Fibroblast of skin of left biceps (primary cell): Measurements from ENCODE around the gene CEP290.

Source experiments
- DNase-seq, 2 experiments: peaks; one replicate each; pipeline ENCODE4 v3.0.0-alpha.2; 2013; ENCODE audit warnings: low read depth in 2 of 2

Gene CEP290

DNA sequence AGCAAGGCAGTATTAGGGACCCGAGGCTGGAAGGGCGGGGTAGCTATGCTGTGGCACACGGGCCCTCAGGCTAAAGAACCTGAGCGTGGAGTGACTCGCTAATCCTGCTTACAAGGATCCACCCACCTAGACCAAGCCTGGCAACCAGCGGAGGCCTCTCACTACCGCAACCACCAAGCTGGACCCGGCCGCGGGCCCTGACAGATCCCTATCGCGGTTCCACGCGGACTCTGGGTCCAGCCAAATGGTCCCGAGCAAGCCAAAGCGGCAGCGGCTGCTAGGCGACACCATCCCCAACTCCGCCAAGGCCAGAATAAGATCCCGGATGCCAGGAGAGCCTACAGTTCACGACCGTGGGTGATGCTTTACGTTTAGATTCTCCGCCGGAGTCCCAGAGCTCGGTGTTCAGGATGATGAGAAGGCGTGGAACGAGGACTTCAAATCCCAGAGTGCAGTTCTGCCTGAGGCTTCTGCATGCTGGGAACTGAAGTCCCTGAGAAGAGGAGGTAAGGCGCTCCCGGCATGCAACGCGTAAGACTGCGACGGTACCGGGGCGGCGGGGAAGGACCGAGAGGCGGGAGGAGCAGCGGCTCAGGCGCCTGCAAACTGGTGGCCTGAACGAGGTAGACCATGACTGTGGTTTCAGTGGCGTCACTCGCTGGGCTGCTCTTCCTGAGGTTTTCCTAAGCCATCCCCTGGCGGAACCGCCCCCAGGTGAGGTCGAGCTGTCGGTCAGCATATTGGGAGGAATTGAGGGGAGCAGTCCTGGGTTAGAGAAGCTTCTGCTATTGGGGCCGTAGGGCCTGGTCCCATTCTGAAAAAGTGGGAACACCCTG lies at the start of gene CEP290, which contains the start of gene TMTC3:
CEP290 (minus strand) TSS at position 315 of the 836 bp plus-strand sequence. CDS start 781 bp downstream, outside the sequence.
TMTC3 (plus strand) TSS at position 534 of the 836 bp plus-strand sequence. CDS start 6,009 bp downstream, outside the sequence.
- peak; percentile 98 for DNase-seq

GRCh38 chr12:88188180-88188579 lies 46.3 kb upstream of the CEP290 start:
- DNase-seq = no peak

DNA sequence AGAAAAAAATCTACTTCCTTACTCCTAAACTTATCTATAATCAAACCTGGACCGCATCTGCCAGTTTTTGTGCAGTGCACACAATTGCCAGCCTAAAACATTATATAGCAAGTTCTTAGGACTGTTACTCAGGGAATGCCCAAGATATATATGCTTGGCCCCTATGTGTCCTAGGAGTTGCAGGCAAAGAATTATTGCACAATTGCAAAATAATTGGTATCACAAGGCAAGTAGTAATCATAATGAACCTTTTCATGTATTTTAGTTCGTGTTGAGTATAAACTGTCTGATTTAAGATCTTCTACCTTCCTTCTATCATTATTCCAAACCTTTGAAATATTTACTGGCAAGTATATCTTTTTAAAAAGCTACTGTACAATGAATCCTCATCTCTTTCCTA lies 45.7 kb upstream of the CEP290 start:
- no peak for DNase-seq

DNA sequence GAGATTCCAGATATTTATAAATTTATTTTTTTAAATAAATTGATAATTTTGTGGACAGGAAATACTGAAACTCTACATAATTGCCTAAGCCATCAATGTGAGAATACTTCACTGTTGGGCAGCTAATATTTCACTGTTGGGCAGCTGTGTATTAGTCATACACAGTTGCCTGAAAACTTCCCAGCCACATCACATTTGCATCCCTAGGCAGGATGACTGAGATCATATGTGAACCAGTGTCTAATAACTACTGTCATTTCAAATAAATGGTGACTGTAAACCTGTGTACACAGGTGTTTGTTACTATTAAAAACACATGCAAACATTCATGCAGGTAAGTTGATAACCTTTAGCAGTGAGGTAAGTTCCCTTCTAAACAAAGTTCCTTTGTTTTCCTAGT lies 44.1 kb upstream of the CEP290 start:
- DNase-seq = no peak

GRCh38 chr12:88185279-88185678 lies 43.4 kb upstream of the CEP290 start:
- no peak for DNase-seq

- no peak for DNase-seq
Measured at GRCh38 chr12:88184196-88184595, 42.3 kb upstream of the CEP290 start.

DNA sequence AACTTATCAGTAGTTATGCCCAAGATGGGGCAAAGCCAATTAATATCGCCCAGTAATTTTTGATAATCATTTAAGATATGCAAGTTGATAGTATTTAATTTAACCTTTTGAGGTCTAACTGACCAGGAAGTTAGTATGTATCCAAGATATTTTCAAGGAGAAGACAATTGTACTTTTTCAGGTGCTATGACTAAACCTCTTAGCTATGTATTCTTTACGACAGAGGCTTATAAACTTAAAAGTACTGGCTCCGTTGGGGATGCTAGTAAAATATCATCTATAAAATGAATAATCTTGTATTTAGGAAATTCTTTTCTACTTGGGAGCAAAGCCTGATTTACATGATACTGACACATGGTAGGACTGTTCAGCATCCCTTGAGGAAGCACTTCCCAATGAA lies 40.5 kb upstream of the CEP290 start:
- no peak for DNase-seq

DNA sequence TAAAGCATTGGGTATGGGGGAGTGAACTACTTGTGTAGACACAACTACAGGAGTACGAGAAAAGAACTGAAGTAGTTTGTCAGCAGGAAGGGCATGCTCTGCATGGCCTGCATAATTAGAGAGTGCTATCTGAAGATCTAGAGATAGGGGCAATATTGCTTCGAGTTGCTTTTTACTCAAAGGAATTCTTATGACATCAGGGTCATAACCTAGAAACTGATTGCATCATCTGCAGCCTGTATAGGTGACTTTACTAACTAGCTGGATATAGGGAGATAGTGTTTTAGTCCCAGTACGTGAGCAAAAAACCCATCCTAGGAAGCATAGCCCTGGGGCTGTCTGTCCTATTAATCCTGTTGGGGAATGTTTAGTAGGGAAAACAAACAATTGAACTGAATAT lies 40.0 kb upstream of the CEP290 start:
- DNase-seq = no peak

DNA sequence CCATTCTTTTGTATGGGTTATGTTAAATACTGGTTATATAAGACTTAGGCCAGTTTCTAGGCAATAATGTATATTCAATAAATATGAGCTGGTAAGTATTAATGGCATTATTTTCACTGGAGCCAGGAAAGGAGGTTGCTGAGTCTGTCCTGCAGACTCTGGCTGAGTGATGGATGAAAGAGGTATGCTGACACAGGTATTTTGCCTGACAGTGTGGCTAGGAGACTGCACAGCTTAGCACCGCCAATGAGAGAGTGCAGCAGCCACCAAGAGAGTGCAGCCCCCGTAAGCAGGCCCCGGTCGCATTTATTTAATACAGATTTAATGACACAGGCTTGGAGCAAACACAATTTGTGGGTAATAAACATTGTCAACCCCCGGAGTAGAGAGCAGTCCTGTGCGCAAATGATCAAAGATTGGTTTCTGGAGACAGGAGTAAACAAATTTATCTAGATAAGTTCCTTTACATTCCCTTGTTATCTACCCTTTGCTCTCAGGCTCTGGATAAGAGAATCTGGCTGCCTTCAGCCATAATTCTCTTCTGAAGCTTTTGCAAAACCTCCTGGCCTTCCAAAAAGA lies 37.6 kb upstream of the CEP290 start:
- DNase-seq = no peak

DNA sequence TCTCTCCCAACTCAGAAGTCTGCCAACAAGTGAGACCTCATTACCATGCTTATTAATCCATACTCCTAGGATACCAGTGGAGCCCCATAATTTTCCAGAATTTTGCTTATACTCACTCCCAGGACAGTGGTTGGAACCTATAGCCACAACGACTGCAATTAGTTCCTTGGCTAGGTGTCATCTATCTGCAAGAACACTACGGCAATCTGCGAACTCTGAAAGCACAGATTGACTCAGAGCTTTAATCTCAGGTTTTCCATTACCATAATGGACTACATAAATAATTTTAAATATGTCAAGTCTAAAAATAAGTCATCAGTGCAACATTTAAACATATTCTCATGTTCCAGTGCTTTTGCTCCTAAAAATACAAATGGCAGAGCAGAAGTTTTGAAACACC lies 33.7 kb upstream of the CEP290 start:
- DNase-seq = no peak

GRCh38 chr12:88172844-88173407 lies 31.0 kb upstream of the CEP290 start:
- DNase-seq = peak in 1 of 2 experiments; percentile 12

DNA sequence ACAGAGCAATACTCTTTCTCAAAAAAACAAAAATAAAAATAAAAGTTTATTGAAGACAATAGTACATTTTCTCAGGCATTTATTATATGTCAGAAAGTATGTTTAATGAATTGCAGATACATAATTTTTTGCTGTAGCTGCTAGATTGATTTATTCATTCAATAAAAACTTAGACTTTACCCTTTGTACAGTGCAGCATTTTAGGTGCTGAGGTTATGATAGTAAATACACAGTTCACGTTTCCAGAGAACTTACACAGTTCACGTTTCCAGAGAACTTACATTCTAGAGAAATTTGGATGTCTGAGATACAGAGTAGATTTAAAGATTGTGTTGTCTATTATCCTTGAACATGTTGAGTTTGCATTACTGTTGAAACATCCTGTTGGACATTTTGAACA lies 25.5 kb upstream of the CEP290 start:
- no peak for DNase-seq

DNA sequence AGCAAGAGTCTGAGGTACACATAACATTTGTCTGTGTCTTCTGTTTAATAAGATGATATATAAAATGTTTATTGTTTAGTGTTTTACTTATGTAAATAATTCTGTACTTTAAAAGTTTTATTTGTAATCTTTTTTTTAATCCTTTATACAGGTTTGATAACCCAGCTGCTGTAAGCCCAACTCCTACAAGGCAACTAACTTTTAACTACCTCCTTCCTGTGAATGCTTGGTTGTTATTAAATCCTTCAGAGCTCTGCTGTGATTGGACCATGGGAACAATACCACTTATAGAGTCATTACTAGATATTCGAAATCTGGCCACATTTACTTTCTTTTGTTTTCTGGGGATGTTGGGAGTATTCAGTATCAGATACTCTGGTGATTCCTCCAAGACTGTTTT lies 24.3 kb upstream of the CEP290 start:
- DNase-seq = no peak

DNA sequence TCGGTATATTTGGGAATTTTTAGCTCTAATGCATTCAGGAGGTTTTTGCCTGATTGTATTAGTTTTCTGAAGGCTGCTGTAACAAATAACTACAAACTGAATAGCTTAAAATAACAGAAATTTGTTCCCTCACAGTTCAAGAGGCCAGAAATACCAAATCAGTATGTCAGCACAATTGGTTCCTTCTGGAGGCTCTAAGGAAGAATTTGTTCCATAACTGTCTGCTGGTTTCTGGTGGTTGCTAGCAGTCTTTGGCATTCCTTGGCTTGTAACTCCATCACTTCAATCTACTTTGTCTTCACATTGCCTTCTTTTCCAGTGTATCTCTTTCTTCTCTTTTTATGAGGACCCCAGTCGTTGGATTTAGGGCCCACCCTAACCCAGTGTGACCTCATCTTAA lies 21.5 kb upstream of the CEP290 start:
- no peak for DNase-seq

- no peak for DNase-seq
Measured at GRCh38 chr12:88156075-88156654, 14.3 kb upstream of the CEP290 start.

GRCh38 chr12:88153959-88154358 lies 12.1 kb upstream of the CEP290 start:
- peak in 1 of 2 experiments; percentile 21 for DNase-seq

DNA sequence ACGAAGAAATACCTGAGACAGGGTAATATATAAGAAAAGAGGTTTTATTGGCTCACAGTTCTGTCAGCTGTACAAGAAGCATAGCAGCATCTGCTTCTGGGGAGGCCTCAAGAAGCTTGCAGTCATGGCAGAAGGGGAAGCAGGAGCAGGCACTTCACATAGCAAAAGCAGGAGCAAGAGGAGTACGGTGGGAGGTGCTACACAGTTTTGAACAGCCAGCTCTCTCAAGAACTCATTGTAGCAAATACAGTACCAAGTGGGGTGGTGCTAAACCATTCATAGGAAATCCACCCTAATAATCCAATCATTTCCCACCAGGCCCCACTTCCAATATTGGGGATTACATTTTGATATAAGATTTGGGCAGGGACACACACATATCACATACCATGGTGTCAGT lies 8.2 kb upstream of the CEP290 start:
- no peak for DNase-seq

- DNase-seq = no peak
Measured at GRCh38 chr12:88145567-88146505, 3.9 kb upstream of the CEP290 start.

DNA sequence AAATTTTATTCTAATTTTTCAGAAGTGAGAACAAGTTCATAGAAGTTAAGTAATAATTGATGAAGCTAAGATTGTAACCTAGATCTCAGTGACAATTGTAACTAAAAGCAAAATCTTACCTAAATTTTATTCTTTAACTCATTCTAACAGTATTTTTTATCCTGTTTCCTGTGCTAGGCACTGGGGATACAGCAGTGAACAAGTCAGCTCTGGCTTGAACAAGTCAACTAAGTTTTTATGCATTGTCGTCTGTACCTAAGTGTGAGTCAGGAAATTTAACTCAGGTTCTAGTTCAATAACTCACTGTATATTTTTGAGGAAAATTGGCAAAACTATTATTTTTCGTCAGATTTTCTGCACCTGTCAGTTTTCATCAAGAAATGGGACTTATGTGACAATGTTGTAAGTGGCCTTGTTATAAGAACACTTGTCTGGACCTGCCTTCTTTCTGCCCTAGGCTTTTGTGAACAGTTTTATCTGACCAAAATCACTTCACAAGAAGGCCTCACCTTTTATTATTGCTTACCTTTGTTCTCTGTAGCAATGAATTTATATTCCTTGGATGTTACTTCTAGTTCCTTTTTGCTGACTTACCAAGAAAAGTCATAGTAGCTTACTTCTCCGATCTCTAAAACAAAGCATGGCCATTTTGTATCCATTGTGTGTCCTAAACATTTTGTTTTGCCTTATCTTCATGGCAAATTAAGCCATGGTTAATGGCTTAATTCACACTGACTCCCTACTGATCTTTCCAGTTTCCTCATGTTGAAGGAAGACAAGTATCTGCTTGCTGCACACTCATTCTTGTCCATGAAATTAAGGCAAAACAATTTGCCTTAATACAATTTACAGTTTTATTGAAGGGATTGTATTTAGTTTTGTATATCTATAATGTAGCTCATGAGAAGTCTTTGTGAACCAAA lies 2.9 kb upstream of the CEP290 start:
- no peak for DNase-seq

GRCh38 chr12:88144037-88144436 lies 2.1 kb upstream of the CEP290 start:
- DNase-seq = no peak
